GM12878 (cell line): ENCODE results near the gene SPATA25. TPM values are rescaled to one million over a fixed set of nuclear protein-coding genes. Genes with fewer than 3 reads are reported as not detected.

ENCODE experiments used
- ATAC-seq: fragments of 200-7000 bp; cut with Tn5 transposase; 3 replicates; pipeline ENCODE4 v1.9.1; 2020; ENCODE audit warnings: mild to moderate bottlenecking, moderate library complexity
- BruUV-seq: library from RNA; stranded (reverse); fragments of 400-500 nt; replicated peaks from 2 replicates; lab custom pipeline; 2021; lab: Mats Ljungman, UMichigan
- CTCF ChIA-PET: fragments of 300-600 bp; sonication (Branson Sonifier 250); formaldehyde crosslinking; extraction: SDS; loops from one replicate; lab custom pipeline; 2021; ENCODE audit warnings: inconsistent platforms; lab: Yijun Ruan, JAX
- POLR2A ChIA-PET: fragments of 350-600 bp; formaldehyde crosslinking; extraction: SDS; loops from one replicate; lab custom pipeline; 2021; ENCODE audit warnings: inconsistent platforms; lab: Charles Lee
- RAD21 ChIA-PET: fragments of 300-600 bp; sonication (Branson Sonifier 250); formaldehyde crosslinking; loops from one replicate; lab custom pipeline; 2023; ENCODE audit warnings: antibody characterized with exemption; ENCODE audit not compliant: unreplicated experiment; lab: Charles Lee
- SMC1A ChIA-PET: fragments of 300-600 bp; sonication (Branson Sonifier 250); formaldehyde crosslinking; loops from one replicate; lab custom pipeline; 2023; ENCODE audit not compliant: unreplicated experiment, uncharacterized antibody; lab: Charles Lee
- DNase-seq: peaks from one replicate; pipeline ENCODE4 v3.0.0-alpha.2; 2011; ENCODE audit warnings: low read depth, low spot score
- FAIRE-seq: peaks from 3 replicates; lab custom pipeline; 2011; peaks lifted over from hg19 to GRCh38; lab: Jason Lieb, UNC
- H2AFZ ChIP-seq: 2 replicates; pipeline ENCODE4 v1.6.0; 2011; ENCODE audit warnings: low read depth, low read length, control low read depth; ENCODE audit not compliant: control insufficient read depth
- H3K27ac ChIP-seq: 2 replicates; pipeline ENCODE4 v1.5.1; 2011; ENCODE audit warnings: control low read depth; ENCODE audit not compliant: control insufficient read depth, insufficient read depth
- H3K27me3 ChIP-seq, 2 experiments: replicated peaks in 1 of 2; 2 replicates each; pipeline versions ENCODE4 v1.6.0 to v1.6.1; 2011; ENCODE audit warnings: low read length in 1 of 2; ENCODE audit not compliant: control insufficient read depth in 2 of 2, insufficient read depth in 2 of 2
- H3K36me3 ChIP-seq, 2 experiments: 2 replicates each; pipeline ENCODE4 v1.5.1; 2011; ENCODE audit warnings: low read length in 1 of 2; ENCODE audit not compliant: control insufficient read depth in 2 of 2, insufficient read depth in 2 of 2
- H3K4me1 ChIP-seq: 2 replicates; pipeline ENCODE4 v1.6.1; 2011; ENCODE audit warnings: mild to moderate bottlenecking, low read length, moderate library complexity, mixed read lengths; ENCODE audit not compliant: control insufficient read depth, insufficient read depth
- H3K4me2 ChIP-seq: 2 replicates; pipeline ENCODE4 v1.6.0; 2011; ENCODE audit warnings: control low read depth; ENCODE audit not compliant: control insufficient read depth, insufficient read depth
- H3K4me3 ChIP-seq: fragments of 200-600 bp; sonication (generic); 2 replicates; pipeline ENCODE4 v1.5.1; 2016
- H3K79me2 ChIP-seq: 2 replicates; pipeline ENCODE4 v1.6.0; 2011; ENCODE audit warnings: low read length; ENCODE audit not compliant: control insufficient read depth, insufficient read depth
- H3K9ac ChIP-seq: 2 replicates; pipeline ENCODE4 v1.8.0; 2011; ENCODE audit warnings: low read length, control low read depth, mixed read lengths; ENCODE audit not compliant: control insufficient read depth, insufficient read depth
- H3K9me3 ChIP-seq: replicated peaks from 3 replicates; pipeline ENCODE4 v1.5.1; 2011; ENCODE audit warnings: mild to moderate bottlenecking, low read length; ENCODE audit not compliant: control insufficient read depth, insufficient read depth
- H4K20me1 ChIP-seq: 2 replicates; pipeline ENCODE4 v1.6.0; 2011; ENCODE audit not compliant: control insufficient read depth, insufficient read depth
- ASH2L ChIP-seq: fragments of 300-600, 200-600 bp; sonication (generic); IDR thresholded peaks from 2 replicates; pipeline ENCODE4 v1.6.1; 2017; ENCODE audit warnings: low read depth, mild to moderate bottlenecking, borderline replicate concordance
- NBN ChIP-seq: fragments of 450-650 bp; IDR thresholded peaks from 2 replicates; pipeline ENCODE4 v1.6.1; 2016
- POU2F2 ChIP-seq: IDR thresholded peaks from 3 replicates; pipeline ENCODE4 v1.6.1; 2011; ENCODE audit warnings: low read depth, mild to moderate bottlenecking, low read length, borderline replicate concordance
- YBX1 ChIP-seq: fragments of 450-650 bp; IDR thresholded peaks from 2 replicates; pipeline ENCODE4 v1.6.1; 2016; ENCODE audit warnings: antibody characterized with exemption
- WGBS: methylation state at CpG from one replicate; pipeline ENCODE4 v1.1.6; 2016; ENCODE audit warnings: low lambda C conversion rate; ENCODE audit not compliant: insufficient replicate concordance, insufficient coverage; ENCODE audit errors: missing lambda C conversion rate; 5-methylcytosine and 5-hydroxymethylcytosine counted together
- in situ Hi-C: fragments of 300-500 bp; cut with MboI; formaldehyde crosslinking; loops from 9 replicates; pipeline ENCODE4 v1.14.3; 2018; ENCODE audit warnings: mixed read lengths
- intact Hi-C: fragments of 100-400 bp; cut with micrococcal nuclease; formaldehyde crosslinking; loops from one replicate; pipeline ENCODE4 v1.14.2; 2022; ENCODE audit not compliant: unreplicated experiment
- polyA plus RNA-seq, 11 experiments: library from polyadenylated mRNA; depleted of rRNA in 4 of 11; unstranded in 6 of 11; stranded (reverse) in 5 of 11; fragments of >200 nt; fragmentation: Nextera tagmentation in 4 of 11; fragmentation: Illumina TruSeq in 1 of 11; extraction: Ambion mirVana in 4 of 11; extraction: Trizol in 1 of 11; gene quantifications; 1 replicate in 1 of 11; 2 replicates in 10 of 11; pipeline versions ENCODE4 v1.2.1 to v1.2.3, GENCODE V29; 2011 to 2016; ENCODE audit warnings: inconsistent platforms in 2 of 11, missing spikeins in 2 of 11, low read depth in 1 of 11
- total RNA-seq, 4 experiments: library from RNA; depleted of rRNA in 3 of 4; stranded (reverse); fragments of >200 nt in 3 of 4; fragmentation: Illumina TruSeq in 1 of 4; extraction: Trizol in 1 of 4; gene quantifications; 2 replicates each; pipeline versions ENCODE4 v1.2.1 to v1.2.3, GENCODE V29; 2013 to 2021
- TF ChIP-seq, protein P1 (sequence below): fragments of 450-650 bp; IDR thresholded peaks from 2 replicates; pipeline ENCODE4 v1.6.1; 2017; ENCODE audit warnings: mild to moderate bottlenecking, moderate library complexity
- TF ChIP-seq, protein P2 (sequence below): fragments of 450-650 bp; IDR thresholded peaks from 2 replicates; pipeline ENCODE4 v1.6.1; 2018; ENCODE audit warnings: mild to moderate bottlenecking, low read depth, moderate library complexity; ENCODE audit not compliant: partially characterized antibody
- TF ChIP-seq, protein P3 (sequence below): fragments of 450-650 bp; IDR thresholded peaks from 2 replicates; pipeline ENCODE4 v1.6.1; 2014; ENCODE audit warnings: mild to moderate bottlenecking
- TF ChIP-seq, protein P4 (sequence below), 3 experiments: IDR thresholded peaks in 2 of 3; conservative IDR thresholded peaks in 1 of 3; 2 replicates each; pipeline ENCODE4 v1.5.1; 2011; ENCODE audit warnings: low read depth in 3 of 3, low read length in 3 of 3, mild to moderate bottlenecking in 3 of 3, control low read depth in 2 of 3, moderate library complexity in 2 of 3, inconsistent platforms in 1 of 3, mixed read lengths in 1 of 3; ENCODE audit not compliant: control insufficient read depth in 2 of 3, insufficient read depth in 1 of 3; ENCODE audit errors: extremely low read depth in 1 of 3
- TF ChIP-seq, protein P5 (sequence below): fragments of 150-350 bp; IDR thresholded peaks from 2 replicates; pipeline ENCODE4 v1.6.1; 2016; ENCODE audit warnings: low read depth, low read length

Gene SPATA25
- total and polyA plus RNA-seq, 10 of the 15 experiments (the other 5 are each of a cell fraction or from before 2014, with no cell fraction given), result 0.28 to 2.9 (median 1.3) TPM; not detected in 3

DNA sequence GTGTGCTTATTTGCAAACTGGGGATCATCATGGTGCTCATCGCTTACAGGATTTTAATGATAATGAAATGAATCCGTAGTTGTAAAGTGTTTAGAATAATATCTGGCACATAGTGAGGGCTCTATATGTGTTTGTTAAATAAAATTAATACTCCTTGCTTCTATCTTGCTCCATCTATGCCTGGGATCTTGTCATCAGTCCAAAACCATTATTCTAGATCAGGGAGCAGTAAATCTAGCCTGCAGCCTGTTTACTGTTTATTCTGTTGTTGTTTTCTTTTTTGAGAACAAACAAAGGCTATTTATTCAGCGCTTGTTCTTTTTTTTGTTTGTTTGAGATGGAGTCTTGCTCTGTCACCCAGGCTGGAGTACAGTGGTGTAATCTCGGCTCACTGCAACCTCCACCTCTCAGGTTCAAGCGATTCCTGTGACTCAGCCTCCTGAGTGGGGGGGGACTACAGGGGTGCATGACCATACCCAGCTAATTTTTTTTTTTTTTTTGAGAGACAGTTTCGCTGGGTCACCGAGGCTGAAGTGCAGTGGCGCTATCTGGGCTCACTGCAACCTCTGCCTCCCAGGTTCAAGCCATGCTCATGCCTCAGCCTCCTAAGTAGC lies 38.3 kb downstream of the SPATA25 start:
- ChIA-PET SMC1A (interaction anchor here (1.6 kb wide), 1 partner anchor 8 kb away, joined by 4 read pairs; no protein-coding TSS in a partner anchor), RAD21 (no interaction called here), CTCF (no interaction called here), POLR2A (no interaction called here)
- Histone ChIP-seq H3K4me1 (no peaks in the 10 kb centered on the region), H2AFZ (no peak overlapping the region), H3K79me2 (no peaks in the 10 kb centered on the region), H3K36me3 (no peaks in the 10 kb centered on the region; a peak in 1 of 4 replicates), H3K9me3 (no peaks in the 10 kb centered on the region), H3K4me3 (no peak overlapping the region), H3K27me3 (no peaks in the 10 kb centered on the region), H3K9ac (no peak overlapping the region), H3K4me2 (no peak overlapping the region), H3K27ac (no peak overlapping the region), H4K20me1 (no peaks in the 10 kb centered on the region)
- in situ Hi-C loops (no loop called here), intact Hi-C loops (no loop called here)
- no TSS peak for BruUV-seq
- DNase-seq (no peak), ATAC-seq (no peak), FAIRE-seq (no peak)
- 96% methylated on average over 8 of the region's 8 CpGs for WGBS
- TF ChIP-seq NBN, result no peak
- TF ChIP-seq, protein P1, sequence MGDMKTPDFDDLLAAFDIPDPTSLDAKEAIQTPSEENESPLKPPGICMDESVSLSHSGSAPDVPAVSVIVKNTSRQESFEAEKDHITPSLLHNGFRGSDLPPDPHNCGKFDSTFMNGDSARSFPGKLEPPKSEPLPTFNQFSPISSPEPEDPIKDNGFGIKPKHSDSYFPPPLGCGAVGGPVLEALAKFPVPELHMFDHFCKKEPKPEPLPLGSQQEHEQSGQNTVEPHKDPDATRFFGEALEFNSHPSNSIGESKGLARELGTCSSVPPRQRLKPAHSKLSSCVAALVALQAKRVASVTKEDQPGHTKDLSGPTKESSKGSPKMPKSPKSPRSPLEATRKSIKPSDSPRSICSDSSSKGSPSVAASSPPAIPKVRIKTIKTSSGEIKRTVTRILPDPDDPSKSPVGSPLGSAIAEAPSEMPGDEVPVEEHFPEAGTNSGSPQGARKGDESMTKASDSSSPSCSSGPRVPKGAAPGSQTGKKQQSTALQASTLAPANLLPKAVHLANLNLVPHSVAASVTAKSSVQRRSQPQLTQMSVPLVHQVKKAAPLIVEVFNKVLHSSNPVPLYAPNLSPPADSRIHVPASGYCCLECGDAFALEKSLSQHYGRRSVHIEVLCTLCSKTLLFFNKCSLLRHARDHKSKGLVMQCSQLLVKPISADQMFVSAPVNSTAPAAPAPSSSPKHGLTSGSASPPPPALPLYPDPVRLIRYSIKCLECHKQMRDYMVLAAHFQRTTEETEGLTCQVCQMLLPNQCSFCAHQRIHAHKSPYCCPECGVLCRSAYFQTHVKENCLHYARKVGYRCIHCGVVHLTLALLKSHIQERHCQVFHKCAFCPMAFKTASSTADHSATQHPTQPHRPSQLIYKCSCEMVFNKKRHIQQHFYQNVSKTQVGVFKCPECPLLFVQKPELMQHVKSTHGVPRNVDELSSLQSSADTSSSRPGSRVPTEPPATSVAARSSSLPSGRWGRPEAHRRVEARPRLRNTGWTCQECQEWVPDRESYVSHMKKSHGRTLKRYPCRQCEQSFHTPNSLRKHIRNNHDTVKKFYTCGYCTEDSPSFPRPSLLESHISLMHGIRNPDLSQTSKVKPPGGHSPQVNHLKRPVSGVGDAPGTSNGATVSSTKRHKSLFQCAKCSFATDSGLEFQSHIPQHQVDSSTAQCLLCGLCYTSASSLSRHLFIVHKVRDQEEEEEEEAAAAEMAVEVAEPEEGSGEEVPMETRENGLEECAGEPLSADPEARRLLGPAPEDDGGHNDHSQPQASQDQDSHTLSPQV, result no peak
- TF ChIP-seq, protein P2, sequence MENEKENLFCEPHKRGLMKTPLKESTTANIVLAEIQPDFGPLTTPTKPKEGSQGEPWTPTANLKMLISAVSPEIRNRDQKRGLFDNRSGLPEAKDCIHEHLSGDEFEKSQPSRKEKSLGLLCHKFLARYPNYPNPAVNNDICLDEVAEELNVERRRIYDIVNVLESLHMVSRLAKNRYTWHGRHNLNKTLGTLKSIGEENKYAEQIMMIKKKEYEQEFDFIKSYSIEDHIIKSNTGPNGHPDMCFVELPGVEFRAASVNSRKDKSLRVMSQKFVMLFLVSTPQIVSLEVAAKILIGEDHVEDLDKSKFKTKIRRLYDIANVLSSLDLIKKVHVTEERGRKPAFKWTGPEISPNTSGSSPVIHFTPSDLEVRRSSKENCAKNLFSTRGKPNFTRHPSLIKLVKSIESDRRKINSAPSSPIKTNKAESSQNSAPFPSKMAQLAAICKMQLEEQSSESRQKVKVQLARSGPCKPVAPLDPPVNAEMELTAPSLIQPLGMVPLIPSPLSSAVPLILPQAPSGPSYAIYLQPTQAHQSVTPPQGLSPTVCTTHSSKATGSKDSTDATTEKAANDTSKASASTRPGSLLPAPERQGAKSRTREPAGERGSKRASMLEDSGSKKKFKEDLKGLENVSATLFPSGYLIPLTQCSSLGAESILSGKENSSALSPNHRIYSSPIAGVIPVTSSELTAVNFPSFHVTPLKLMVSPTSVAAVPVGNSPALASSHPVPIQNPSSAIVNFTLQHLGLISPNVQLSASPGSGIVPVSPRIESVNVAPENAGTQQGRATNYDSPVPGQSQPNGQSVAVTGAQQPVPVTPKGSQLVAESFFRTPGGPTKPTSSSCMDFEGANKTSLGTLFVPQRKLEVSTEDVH, result no peak
- TF ChIP-seq YBX1, result no peak
- TF ChIP-seq, protein P3, sequence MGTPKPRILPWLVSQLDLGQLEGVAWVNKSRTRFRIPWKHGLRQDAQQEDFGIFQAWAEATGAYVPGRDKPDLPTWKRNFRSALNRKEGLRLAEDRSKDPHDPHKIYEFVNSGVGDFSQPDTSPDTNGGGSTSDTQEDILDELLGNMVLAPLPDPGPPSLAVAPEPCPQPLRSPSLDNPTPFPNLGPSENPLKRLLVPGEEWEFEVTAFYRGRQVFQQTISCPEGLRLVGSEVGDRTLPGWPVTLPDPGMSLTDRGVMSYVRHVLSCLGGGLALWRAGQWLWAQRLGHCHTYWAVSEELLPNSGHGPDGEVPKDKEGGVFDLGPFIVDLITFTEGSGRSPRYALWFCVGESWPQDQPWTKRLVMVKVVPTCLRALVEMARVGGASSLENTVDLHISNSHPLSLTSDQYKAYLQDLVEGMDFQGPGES, result no peak
- TF ChIP-seq ASH2L, result no peak
- TF ChIP-seq, protein P4, sequence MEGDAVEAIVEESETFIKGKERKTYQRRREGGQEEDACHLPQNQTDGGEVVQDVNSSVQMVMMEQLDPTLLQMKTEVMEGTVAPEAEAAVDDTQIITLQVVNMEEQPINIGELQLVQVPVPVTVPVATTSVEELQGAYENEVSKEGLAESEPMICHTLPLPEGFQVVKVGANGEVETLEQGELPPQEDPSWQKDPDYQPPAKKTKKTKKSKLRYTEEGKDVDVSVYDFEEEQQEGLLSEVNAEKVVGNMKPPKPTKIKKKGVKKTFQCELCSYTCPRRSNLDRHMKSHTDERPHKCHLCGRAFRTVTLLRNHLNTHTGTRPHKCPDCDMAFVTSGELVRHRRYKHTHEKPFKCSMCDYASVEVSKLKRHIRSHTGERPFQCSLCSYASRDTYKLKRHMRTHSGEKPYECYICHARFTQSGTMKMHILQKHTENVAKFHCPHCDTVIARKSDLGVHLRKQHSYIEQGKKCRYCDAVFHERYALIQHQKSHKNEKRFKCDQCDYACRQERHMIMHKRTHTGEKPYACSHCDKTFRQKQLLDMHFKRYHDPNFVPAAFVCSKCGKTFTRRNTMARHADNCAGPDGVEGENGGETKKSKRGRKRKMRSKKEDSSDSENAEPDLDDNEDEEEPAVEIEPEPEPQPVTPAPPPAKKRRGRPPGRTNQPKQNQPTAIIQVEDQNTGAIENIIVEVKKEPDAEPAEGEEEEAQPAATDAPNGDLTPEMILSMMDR (IDR thresholded peaks at IDR 0.05 in 2 of 3, conservative IDR thresholded peaks at IDR 0.05 in 1 of 3; ENCODE audit: control insufficient read depth in 2 of 3, extremely low read depth in 1 of 3, insufficient read depth in 1 of 3, low read depth in 3 of 3, low read length in 3 of 3), result no peak
- TF ChIP-seq POU2F2, result no peak
- TF ChIP-seq, protein P5, sequence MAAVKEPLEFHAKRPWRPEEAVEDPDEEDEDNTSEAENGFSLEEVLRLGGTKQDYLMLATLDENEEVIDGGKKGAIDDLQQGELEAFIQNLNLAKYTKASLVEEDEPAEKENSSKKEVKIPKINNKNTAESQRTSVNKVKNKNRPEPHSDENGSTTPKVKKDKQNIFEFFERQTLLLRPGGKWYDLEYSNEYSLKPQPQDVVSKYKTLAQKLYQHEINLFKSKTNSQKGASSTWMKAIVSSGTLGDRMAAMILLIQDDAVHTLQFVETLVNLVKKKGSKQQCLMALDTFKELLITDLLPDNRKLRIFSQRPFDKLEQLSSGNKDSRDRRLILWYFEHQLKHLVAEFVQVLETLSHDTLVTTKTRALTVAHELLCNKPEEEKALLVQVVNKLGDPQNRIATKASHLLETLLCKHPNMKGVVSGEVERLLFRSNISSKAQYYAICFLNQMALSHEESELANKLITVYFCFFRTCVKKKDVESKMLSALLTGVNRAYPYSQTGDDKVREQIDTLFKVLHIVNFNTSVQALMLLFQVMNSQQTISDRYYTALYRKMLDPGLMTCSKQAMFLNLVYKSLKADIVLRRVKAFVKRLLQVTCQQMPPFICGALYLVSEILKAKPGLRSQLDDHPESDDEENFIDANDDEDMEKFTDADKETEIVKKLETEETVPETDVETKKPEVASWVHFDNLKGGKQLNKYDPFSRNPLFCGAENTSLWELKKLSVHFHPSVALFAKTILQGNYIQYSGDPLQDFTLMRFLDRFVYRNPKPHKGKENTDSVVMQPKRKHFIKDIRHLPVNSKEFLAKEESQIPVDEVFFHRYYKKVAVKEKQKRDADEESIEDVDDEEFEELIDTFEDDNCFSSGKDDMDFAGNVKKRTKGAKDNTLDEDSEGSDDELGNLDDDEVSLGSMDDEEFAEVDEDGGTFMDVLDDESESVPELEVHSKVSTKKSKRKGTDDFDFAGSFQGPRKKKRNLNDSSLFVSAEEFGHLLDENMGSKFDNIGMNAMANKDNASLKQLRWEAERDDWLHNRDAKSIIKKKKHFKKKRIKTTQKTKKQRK, result no peak
